NCI-H187 (cell line): ENCODE results near the gene TF.
A peak's percentile ranks its signal among the peaks of the same experiment; 100 is the strongest.
"Not testable (repeated sequence)": the region's sequence is repeated elsewhere in the genome, so short reads cannot be mapped to it uniquely, and the experiment has no call there.

Experiments
- DNase-seq, 2 experiments: peaks; one replicate each; lab custom pipeline; 2025; lab: John Stamatoyannopoulos, UW

The TF gene

GRCh38 chr3:133765256-133765655, 19.1 kb downstream of the TF start:
- DNase-seq, result no peak

GRCh38 chr3:133767607-133768006, 21.4 kb downstream of the TF start:
- DNase-seq, result no peak

GRCh38 chr3:133769536-133769935, 23.3 kb downstream of the TF start:
- no peak for DNase-seq

- DNase-seq, result no peak
Observed at GRCh38 chr3:133773732-133774131, 27.5 kb downstream of the TF start.

- DNase-seq, result no peak
Observed at GRCh38 chr3:133775309-133775708, 29.1 kb downstream of the TF start.

GRCh38 chr3:133775835-133776234, 29.6 kb downstream of the TF start:
- no peak for DNase-seq

GRCh38 chr3:133776794-133777438, 30.7 kb downstream of the TF start:
- DNase-seq, result no peak

- DNase-seq, result no peak
Observed at GRCh38 chr3:133777807-133778568, 31.8 kb downstream of the TF start.

GRCh38 chr3:133779626-133780203, 33.5 kb downstream of the TF start:
- DNase-seq, result no peak

- DNase-seq, result not testable (repeated sequence)
Observed at GRCh38 chr3:133780756-133781155, 34.6 kb downstream of the TF start.

GRCh38 chr3:133781570-133781969, 35.4 kb downstream of the TF start:
- no peak for DNase-seq

GRCh38 chr3:133782454-133782853, 36.3 kb downstream of the TF start:
- no peak for DNase-seq

- no peak for DNase-seq
Observed at GRCh38 chr3:133783762-133784161, 37.6 kb downstream of the TF start.

- DNase-seq, result no peak
Observed at GRCh38 chr3:133788024-133788423, 41.8 kb downstream of the TF start.

- no peak for DNase-seq
Observed at GRCh38 chr3:133792171-133792763, 46.1 kb downstream of the TF start.

GRCh38 chr3:133797396-133798105, 51.4 kb downstream of the TF start:
- DNase-seq, result no peak

GRCh38 chr3:133799794-133800585, 53.8 kb downstream of the TF start:
- DNase-seq, result no peak

- no peak for DNase-seq
Observed at GRCh38 chr3:133803469-133803868, 57.3 kb downstream of the TF start.

- DNase-seq, result no peak
Observed at GRCh38 chr3:133804896-133805295, 58.7 kb downstream of the TF start.

- DNase-seq, result no peak
Observed at GRCh38 chr3:133805384-133805701, 59.1 kb downstream of the TF start.

GRCh38 chr3:133805702-133806475, 59.7 kb downstream of the TF start, which contains the start of gene SRPRB:
Gene SRPRB (plus strand): TSS chr3:133805815. CDS start chr3:133805849, 34 bp downstream.
- DNase-seq, result peak; percentile 78 to 93
